ENCODE data around the gene COL18A1.

Gene COL18A1

DNA sequence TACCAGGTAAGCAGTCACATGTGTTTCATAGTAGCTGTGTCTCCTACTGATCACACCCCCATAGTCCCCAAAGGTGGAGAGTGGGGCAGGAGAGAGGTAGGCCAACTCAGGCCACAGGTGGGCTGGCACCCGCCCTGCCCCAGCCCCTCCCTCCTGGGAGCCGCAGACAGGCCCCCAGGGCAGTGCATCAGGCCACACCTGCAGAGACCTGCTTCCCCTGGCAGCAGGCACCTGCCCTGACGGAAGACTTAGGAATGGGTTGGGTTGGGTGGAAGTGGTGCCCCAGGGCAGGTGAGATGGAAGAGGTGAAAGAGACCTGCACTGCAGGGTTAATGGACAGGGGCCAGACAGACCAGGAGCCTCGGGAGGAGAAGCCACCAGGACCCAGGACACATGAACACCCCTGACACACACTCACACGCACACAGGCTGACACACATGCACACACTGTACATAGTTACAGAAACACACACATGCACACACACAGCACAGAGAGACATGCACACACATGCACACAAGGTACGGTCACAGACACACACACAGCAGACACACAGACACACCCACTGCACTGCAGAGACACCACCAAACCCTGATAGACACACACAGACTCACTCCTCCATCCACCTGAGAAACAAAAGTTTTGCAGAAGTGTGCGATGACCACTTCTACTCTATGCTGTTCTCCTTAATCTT lies 1.7 kb upstream of the COL18A1 start:
- no peak for DNase-seq

DNA sequence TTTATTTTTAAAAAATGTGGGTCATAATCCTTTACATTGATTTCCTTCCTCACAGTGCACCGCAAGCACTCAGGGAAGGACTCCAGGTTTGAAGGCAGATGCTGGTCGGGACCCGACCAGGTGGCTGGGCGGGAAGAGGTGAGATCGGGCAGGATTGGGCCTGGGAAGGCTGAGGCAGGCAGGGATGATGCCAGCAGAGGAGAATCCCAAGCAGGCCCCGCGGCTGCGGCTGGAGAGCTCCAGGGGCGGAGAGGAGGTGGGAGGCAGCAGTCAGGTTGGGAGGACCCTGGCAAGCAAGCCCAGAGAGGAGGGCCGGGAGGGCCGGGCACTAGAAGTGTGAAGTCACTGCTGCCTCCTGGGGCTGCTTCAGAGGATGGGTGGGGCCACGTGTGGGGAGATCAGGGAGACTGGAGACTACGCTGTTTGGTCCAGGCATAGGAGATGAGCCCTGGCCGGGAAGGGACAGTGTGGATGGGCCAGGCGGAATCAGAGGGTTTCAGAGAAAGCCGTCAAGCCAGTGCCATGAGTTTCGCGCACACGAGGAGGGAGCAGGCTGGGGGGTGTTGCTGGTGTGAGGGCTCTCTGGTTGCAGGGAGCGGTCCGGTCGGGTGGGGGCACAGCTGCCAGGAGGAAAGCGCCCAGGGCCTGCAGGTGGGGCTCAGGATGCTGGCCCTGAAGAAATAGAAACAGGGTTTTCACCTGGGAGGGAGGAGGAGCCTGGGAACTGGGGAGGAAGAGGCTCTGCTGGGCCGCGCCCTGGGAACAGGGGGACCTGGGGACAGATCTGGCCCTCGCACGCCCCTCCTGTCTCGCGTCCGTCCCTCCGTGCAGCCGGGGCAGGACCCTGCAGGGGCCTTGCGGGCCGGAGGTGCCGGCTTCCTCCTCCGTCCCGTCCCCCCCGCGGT lies 888 bp upstream of the COL18A1 start:
- no peak for DNase-seq

GRCh38 chr21:45405271-45405818 lies 380 bp downstream of the COL18A1 start:
- DNase-seq = no peak

- DNase-seq = no peak
Measured at GRCh38 chr21:45405819-45406762, 1.1 kb downstream of the COL18A1 start.

DNA sequence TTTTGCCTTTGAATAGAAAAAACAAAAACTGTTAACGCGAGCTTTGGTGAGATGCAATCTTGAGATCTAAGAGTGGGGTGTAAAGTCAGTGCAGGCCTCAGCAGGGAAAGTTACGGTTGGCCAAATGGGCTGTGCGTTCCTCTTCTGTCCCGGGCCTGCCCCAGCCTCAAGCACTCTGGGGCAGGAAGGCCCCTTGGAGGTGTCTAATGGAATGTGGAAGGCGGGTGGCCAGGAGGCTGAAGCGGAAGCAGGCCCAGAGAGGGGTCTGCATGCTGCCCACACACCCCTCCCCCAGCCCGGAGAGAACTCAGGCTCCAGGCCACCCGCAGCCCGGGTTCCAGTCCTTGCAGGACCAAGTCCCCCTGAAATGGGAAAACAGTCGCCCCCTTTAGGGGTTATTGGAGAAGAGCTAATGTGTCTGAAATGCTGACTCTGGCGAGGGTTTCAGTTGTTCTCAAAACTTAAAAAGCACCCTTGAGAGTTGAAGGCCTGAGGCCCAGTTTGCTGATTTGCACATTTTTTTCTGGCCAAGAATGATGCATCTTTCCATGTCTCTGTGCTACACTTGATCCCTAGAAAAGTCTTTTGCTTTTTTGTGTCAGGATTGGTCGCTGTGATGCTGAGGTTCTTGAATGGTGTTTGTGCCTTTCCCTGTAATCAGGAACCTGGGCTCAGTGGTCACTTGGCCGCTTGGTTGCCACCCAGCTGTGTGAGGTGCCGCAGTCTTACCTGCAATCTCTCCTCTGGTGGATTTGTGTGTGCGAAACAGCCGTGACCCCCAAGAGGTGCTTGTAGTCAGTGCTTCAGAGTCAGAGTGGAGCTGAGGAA lies 2.0 kb downstream of the COL18A1 start:
- DNase-seq = no peak

DNA sequence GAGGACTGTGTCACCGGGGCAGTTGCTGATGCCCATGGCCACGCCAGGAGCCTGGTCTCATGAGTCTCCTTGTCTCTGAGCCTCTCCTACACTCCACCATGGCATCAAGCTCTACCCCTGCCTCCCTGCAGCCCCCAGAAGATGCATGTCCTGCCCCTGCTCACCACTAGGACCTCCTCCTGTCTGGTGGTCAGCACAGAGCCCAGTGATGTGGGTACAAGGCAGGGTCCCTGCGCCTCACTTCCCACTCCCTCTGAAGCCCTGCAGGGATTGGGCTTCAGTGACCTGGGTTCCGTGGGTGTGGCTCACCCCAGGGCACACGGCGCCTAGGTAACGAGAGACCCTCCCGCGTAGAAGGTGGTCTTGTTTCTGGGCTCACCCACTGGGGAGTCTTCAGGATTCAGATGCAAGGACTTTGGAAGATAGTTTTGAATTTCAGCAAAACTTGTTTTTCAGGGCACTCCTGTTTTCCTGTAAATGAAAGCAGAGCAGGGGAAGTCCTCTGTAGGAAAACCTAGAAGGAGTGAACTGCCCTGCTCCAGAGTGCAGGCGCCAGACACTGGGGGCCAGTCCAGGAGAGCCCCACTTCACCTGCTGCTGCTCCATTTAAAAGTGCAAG lies 2.8 kb downstream of the COL18A1 start:
- DNase-seq = no peak

GRCh38 chr21:45408271-45408791 lies 3.4 kb downstream of the COL18A1 start:
- DNase-seq = no peak

DNA sequence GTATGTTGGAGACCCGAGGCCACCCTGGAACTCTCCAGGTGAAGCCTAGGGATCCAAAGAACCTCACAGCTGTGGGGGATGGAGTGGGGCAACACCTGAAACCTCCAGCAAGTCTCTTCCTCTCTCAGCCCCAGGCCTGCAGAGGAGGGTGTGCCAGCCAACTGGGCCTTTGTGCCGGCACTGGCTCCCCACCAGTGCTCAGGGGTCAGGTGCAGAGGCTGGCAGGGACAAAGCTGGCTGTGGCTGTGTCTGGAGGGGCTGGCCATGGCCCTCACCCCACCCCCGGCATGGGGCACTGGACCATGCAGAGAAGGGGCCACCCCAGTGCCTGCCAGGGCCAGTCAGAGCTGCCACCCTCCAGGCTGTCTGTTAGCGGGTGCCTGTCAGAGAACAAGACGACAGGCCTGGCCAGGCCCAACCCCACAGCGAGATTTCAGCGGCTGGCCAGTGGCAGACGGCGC lies 3.9 kb downstream of the COL18A1 start:
- DNase-seq = no peak

GRCh38 chr21:45409466-45410150 lies 4.6 kb downstream of the COL18A1 start:
- DNase-seq = no peak

- no peak for DNase-seq
Measured at GRCh38 chr21:45410151-45410864, 5.3 kb downstream of the COL18A1 start.

DNA sequence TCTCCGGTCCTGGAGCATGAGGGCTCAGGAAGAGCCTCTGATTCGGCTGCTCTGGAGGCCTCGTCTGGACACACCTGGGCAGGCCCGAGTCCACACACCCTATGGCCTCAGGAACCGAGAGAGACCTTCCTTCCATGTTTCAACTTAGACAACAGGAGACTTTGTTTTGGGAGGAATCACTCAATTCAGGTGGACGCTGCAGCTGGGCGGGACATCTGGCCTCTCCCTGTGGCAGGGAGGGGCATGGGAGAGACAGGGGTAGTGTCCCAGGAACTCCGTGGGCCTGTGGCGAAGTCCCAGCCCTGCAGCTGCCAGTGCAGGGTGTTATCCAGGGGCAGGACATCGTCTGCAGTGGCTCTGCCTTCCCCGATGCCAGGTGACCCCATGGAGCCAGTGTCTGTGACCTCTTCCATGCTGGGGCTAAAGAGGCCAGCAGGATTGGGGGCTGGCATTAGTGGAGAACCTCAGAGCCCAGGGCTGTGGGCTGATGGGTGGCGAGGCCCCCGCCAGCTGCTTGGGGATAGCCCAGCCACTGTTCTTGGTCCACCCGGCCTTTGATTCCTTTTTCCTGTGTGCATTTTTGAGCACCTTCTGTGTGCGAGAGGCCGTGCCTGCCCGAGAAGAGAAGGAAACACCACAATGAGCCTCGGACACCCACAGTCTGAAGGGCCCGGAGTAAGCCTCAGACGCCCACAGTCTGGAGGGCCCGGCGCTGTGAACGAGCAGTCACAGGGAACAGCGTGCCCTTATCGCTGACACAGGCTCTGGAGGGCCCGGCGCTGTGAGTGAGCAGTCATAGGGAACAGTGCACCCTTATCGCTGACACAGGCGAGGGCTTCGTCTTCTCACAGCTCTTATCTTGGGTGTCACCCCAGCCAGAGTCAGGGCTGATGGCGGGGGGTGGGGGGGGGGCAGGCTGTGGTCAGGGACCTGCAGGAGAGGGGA lies 6.2 kb downstream of the COL18A1 start:
- DNase-seq = no peak

DNA sequence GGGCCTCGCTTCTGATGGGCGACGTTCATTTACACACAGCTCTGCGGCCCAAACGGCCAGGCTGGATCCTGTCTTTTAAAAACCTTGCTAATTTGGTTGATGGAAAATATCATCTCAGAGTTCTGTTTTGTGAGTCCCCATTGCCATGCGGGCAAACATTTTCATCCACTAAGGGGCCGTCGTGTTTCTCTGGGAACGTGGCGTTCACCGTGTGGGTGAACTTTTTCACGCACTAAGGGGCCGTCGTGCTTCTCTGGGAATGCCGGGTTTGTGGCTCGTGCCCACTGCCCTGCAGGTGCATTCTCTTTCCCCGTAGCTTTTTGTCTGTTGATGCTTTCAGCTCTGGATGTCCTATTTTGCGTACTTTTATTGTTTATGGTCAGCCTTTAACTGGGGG lies 6.8 kb downstream of the COL18A1 start:
- DNase-seq = no peak

DNA sequence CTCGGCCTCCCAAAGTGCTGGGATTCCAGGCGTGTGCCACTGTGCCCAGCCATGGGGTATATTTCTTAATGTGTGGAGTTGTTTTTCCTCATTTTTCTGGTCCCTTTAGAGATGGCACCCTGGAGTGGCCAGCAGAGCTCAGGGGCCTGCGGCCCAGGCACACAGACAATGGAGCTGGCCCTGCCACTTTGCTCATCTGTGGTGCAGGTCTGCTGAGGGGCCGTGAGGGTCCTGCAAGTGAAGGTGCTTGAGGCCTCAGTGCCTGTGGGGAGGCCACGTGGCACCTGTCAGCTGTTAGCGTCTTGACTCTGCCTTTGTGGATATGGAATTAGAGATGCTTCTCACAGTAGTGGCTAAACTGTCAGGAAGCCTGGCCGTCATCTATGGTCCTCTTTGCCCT lies 7.5 kb downstream of the COL18A1 start:
- DNase-seq = no peak

- no peak for DNase-seq
Measured at GRCh38 chr21:45412909-45413611, 8.1 kb downstream of the COL18A1 start.

DNA sequence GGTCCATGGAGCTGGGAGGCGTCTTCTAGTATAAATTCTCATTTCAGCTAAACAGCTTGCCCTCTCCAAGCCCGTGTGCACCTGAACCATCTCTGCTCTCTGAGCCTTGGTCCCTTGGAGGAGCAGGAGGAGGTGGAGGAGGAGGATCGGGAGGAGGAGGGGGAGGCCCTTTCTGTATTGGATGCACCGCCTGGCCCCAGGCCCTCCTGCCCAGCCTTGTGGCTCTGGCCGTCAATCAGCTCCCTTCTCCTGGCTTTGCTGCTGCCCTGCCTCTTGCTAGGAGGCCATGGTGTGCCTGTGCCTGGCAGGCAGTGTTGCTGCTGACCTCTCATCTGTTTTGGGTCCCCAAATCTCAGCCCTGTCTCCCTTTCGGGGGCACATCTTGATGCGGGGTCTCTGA lies 9.0 kb downstream of the COL18A1 start:
- DNase-seq = no peak

DNA sequence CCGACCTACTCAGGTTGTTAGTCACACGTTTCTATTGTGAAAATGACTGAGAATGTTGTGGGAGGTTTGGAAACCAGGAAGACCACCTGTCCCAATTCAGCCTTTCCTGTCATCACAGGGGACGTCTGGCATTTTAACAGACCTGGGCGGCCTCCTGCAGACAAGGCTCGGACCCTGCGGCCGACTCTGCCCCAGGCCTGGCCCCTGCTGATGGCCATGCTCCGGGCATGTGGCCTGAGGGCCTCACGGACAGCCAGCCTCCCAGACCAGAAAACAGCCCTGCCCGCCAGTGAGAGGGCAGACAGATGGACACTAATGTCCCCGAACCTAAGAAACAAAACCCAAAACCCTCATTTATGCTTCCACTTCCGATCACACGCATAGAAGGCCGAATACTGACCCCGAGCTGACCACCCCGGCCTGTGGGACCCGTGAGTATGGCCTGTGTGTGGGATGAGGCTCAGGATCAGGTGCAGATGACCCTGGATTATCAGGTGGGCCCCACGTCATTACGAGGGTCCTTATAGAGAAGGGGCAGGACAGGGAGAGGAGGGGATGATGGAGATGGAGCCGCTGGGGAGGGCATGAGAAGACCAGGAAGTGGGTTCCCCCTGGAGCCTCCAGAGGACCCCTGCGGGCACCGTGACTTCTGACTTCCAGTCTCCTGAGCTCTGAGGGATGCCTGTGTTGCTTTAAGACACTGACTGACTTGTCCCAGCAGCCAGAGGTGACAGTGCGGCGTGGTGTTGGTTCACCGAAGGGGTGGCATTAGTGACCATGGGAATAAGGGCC lies 9.6 kb downstream of the COL18A1 start:
- no peak for DNase-seq
